Head of caudate nucleus (tissue), 42 donors: Measurements from ENCODE around the gene EXOC3.
"Not testable (repeated sequence)": the region's sequence is repeated elsewhere in the genome, so short reads cannot be mapped to it uniquely, and the experiment has no call there.

Experiments used
- DNase-seq, 42 donors: peaks; one replicate each; pipeline versions ENCODE4 v3.0.0 to v3.0.0-alpha.2; 2020 to 2021; ENCODE audit warnings: mixed read lengths in 7 of 42
- intact Hi-C: fragments of 100-400 bp; cut with DNase I; formaldehyde crosslinking; loops from one replicate; pipeline ENCODE4 v1.15.0; 2022

EXOC3 gene

DNA sequence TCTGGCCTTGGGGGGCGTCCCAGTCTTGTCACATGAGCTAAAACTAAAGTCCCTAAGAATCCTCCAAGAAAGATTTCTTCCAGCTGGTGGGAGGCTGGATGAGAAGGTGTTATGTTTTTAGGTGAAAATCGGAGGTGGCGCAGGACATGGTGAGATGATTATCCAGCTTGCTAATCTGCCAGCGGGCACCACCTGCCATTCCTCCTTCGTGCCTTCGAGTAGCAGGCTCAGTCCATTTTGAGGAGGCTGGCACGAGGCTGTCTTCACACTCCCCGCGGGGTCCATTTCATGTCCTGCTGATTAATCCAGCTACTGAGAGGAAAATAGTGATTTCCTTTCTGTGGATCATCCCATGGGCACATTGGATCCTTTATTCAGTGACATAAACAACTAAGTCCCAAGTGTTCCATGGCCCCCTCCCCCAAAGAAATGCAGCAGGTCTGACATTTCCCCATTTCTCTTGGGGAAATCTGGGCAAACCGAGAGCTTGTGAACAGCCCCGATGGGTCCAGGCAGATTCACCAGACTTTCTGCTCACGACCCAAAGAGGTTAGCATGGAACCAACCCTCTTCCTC lies 38.2 kb upstream of the EXOC3 start:
- no peak for DNase-seq

DNA sequence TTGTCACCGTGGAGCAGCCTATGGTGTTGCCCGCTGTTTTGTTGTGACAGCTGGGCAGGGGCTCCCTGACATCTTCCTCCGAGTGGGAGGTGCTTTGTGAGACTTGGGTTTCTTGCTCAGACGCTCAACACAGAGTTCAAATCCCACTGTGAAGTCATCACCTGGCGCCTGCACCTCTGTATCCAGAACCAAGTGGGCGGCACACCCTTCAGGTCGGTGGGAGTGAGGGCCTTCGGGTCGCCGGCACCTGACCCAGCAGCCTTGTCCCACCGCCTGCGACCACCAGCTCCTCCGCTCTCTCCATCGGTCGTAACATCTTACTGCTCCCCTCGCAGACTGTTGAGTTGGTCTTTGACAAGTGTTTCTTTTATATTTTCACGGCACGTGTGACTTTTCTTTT lies 37.6 kb upstream of the EXOC3 start:
- intact Hi-C loops, result no loop called here
- peak in 3 of 42 donors; percentile 12 to 28 (median 13) for DNase-seq

More for the DNA sequence above, 38.2 kb upstream of the EXOC3 start:
- intact Hi-C loops, result no loop called here

GRCh38 chr5:406041-406440 lies 36.9 kb upstream of the EXOC3 start:
- intact Hi-C loops, result no loop called here
- DNase-seq, result no peak

- no peak for DNase-seq
- intact Hi-C loops, result no loop called here
Observed at GRCh38 chr5:407051-407450, 35.9 kb upstream of the EXOC3 start.

GRCh38 chr5:407801-408268 lies 35.1 kb upstream of the EXOC3 start:
- DNase-seq, result peak in 5 of 42 donors; percentile 0 to 32 (median 3)
- intact Hi-C loops, result no loop called here

DNA sequence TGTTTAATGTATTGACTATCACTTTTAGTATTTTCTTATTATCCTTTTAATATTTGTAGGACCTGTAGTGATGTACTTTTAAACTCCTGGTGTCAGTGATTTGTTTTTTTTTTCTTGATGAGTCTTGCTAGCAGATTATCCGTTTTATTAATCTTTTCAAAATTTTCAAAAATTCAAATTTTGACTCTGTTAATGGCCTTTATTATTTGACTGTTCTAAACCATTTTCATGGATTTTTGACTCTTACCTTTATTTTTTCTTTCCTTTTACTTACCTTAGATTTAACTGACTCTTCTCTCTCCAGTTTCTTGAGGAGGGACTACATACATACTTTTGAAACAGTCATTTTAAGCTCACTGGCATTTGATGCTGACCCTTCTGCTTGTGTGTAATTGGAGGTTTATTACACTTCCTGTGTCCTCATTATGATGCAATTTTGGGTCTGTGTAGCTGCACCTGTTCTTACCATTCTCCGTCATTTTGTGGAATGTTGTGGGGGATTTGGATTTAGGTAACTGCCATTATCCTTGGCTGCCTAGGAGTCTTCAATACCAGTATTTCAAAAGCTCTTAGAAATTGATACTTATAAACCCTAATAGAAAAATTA lies 32.0 kb upstream of the EXOC3 start:
- no peak for DNase-seq
- intact Hi-C loops, result no loop called here

GRCh38 chr5:411728-412127 lies 31.2 kb upstream of the EXOC3 start:
- intact Hi-C loops, result no loop called here
- peak in 1 of 42 donors; percentile 5 for DNase-seq

GRCh38 chr5:414991-415927 lies 27.7 kb upstream of the EXOC3 start:
- intact Hi-C loops, result not testable (repeated sequence)
- peak in 14 of 42 donors; percentile 7 to 83 (median 46) for DNase-seq

GRCh38 chr5:415928-416635 lies 26.9 kb upstream of the EXOC3 start:
- peak in 3 of 42 donors; percentile 14 to 37 (median 16) for DNase-seq
- intact Hi-C loops, result no loop called here

GRCh38 chr5:416636-416960 lies 26.4 kb upstream of the EXOC3 start:
- peak in 2 of 42 donors; percentile 12 to 38 for DNase-seq
- intact Hi-C loops, result no loop called here

- intact Hi-C loops, result no loop called here
Observed at GRCh38 chr5:417301-418161, 25.4 kb upstream of the EXOC3 start.

DNA sequence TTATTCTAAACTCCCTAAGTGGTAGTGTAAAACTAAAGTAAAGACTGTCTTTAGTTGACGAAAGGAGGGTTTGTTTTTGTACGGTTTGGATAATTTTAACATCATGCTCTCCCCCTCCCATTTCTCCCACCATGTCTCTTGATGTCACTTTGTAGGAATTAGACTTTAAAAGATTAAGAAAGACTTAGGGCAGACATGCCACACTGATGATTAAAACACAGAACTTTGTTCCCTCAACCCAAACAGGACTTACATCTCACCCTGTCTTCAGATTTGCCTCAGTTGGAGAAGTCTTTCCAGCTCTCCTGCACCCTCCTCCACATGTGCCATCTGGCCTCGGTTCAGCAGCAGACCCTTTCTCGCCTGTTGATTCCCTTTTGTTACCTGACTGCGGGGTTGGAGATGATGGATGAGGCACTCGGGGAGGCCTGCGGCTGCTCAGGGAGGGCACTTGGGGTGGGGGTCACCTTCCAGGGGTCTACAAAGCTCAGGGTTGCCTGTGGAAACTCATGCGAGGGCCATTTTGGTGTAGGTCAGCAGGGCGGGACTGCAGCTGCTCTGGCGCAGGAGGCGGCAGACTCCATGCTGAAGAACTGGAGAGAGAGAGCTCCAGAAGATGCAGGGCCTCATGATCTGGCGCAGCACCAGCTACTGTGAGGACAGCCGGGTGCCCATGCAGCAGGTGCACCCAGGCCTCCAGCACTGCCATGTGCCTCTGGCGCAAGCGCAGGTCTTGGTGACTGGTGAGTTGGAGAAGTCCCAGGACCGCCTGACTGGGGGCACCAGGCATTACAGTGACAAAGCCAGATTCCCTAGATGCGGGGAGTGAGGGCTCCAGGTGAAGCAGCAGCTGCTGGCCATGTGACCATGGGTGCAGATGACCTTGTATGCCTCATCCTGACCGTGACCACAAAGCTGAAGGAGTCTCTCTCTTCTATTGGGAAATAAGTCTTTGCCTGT lies 24.5 kb upstream of the EXOC3 start:
- DNase-seq, result peak in 4 of 42 donors; percentile 9 to 39 (median 14)
- intact Hi-C loops, result no loop called here

More at GRCh38 chr5:417301-418161, 25.4 kb upstream of the EXOC3 start:
- peak in 3 of 42 donors; percentile 6 to 33 (median 10) for DNase-seq

GRCh38 chr5:419970-420369 lies 23.0 kb upstream of the EXOC3 start:
- peak in 1 of 42 donors; percentile 23 for DNase-seq
- intact Hi-C loops, result no loop called here

DNA sequence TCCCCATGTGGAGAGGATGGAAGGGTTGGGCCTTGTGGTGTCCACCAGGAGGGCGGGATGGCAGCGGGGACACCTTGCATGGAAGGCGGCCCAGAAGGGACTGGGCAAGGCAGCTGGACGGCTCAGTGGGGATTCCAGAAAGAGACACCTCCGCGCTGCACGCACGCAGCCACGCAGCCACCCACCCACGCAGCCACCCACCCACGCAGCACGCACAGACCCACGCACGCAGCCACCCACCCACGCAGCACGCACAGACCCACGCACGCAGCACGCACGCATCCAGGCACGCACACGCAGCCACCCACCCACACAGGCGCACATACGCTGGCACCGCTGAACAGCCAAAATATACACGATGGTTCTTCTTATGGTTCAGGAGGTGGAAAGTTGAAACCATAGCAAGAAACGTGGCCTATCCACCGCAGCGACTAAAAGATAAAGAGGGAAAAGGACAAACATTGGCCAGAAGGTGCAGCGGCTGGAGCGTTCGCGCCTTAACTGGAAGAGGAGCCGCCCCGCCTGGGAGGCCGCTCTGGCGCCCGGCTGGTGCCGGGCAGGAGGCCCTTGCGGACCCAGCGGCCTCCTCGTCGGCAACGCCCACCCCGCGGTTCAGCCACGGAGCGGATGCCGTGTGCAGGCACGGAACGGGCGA lies 22.2 kb upstream of the EXOC3 start:
- intact Hi-C loops, result no loop called here
- peak in 3 of 42 donors; percentile 8 to 36 (median 12) for DNase-seq

GRCh38 chr5:421287-421880 lies 21.6 kb upstream of the EXOC3 start:
- intact Hi-C loops, result no loop called here
- peak in 2 of 42 donors; percentile 4 to 11 for DNase-seq

GRCh38 chr5:421901-422300 lies 21.1 kb upstream of the EXOC3 start:
- peak in 3 of 42 donors; percentile 8 to 43 (median 10) for DNase-seq
- intact Hi-C loops, result no loop called here
